Ascending aorta (tissue), 2 donors: ENCODE data around the gene CPS1. TPM values are rescaled to one million over a fixed set of nuclear protein-coding genes. Genes with fewer than 3 reads are reported as not detected.

Experiments
- DNase-seq, 2 donors: peaks; one replicate each; pipeline ENCODE4 v3.0.0-alpha.2; 2019; ENCODE audit warnings: low spot score in 2 of 2
- H3K27ac ChIP-seq, 2 donors: fragments of 200-600 bp; sonication (generic); one replicate each; pipeline ENCODE4 v1.5.1; 2016 to 2017; ENCODE audit warnings: mild to moderate bottlenecking in 1 of 2
- H3K27me3 ChIP-seq: fragments of 200-600 bp; sonication (generic); one replicate; pipeline ENCODE4 v1.5.1; 2017
- H3K36me3 ChIP-seq, 2 donors: fragments of 200-600 bp; sonication (generic); one replicate each; pipeline ENCODE4 v1.5.1; 2016
- H3K4me1 ChIP-seq, 2 donors: fragments of 200-600 bp; sonication (generic); one replicate each; pipeline ENCODE4 v1.5.1; 2016 to 2017; ENCODE audit warnings: mild to moderate bottlenecking in 1 of 2
- H3K4me3 ChIP-seq, 2 donors: fragments of 200-600 bp; sonication (generic); one replicate each; pipeline ENCODE4 v1.5.1; 2016 to 2017; ENCODE audit warnings: mild to moderate bottlenecking in 1 of 2
- H3K9me3 ChIP-seq, 2 donors: fragments of 200-600 bp; sonication (generic); one replicate each; pipeline ENCODE4 v1.5.1; 2016
- CTCF ChIP-seq, 3 experiments: fragments of 200-600 bp in 2 of 3; fragments of 450-650 bp in 1 of 3; sonication (generic) in 2 of 3; IDR thresholded peaks; one replicate each; pipeline ENCODE4 v1.5.1; 2016 to 2019; ENCODE audit warnings: antibody characterized with exemption in 3 of 3, mild to moderate bottlenecking in 1 of 3, moderate library complexity in 1 of 3
- intact Hi-C: fragments of 100-400 bp; cut with DNase I; formaldehyde crosslinking; loops from one replicate; pipeline ENCODE4 v1.15.1; 2023
- total RNA-seq: library from RNA; depleted of rRNA; stranded (reverse); fragments of >200 nt; gene quantifications from one replicate; pipeline ENCODE4 v1.1.0, GENCODE V29; 2016

The CPS1 gene
- total RNA-seq = 9.4 TPM

- no peak for DNase-seq
- Histone ChIP-seq H3K9me3 (no peaks in the 10 kb centered on the region), H3K4me3 (no peak within 1 kb of the TSS), H3K27ac (no peak within 1 kb of the TSS), H3K36me3 (no peaks in the 10 kb centered on the region), H3K27me3 (no peaks in the 10 kb centered on the region), H3K4me1 (no peaks in the 10 kb centered on the region)
- intact Hi-C loops = no loop called here
- TF ChIP-seq CTCF (IDR thresholded peaks at IDR 0.05) = no peak
Observed at GRCh38 chr2:210556329-210556980, at the start of gene CPS1. CPS1 (plus strand) TSS chr2:210556599; CDS start chr2:210556734, 135 bp downstream.

DNA sequence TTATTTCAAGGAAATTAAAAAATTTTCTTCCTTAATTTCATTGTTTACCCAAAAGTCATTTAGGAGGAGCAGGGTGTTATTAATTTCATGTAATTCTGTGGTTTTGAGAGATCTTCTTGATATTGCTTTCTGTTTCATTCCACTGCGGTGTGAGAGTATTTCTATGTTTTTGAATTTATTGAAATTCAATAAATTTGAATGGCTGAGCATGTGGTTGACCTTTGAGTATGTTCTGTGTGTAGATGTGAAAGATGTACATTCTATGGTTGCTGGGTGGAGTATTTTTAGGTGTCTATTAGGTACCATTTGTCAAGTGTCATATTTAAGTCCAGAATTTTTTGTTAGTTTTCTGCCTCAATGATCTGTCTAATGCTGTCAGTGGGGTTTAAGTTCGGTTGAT, 40.5 kb upstream of the CPS1 start:
- Histone ChIP-seq H3K4me3 (no peak overlapping the region), H3K36me3 (no peaks in the 10 kb centered on the region), H3K9me3 (peaks cover 0 to 22% of the 10 kb centered on the region in 2 donors), H3K27ac (no peak overlapping the region), H3K27me3 (no peaks in the 10 kb centered on the region), H3K4me1 (no peaks in the 10 kb centered on the region)
- no peak for DNase-seq
- no peak for TF ChIP-seq CTCF (IDR thresholded peaks at IDR 0.05)
- intact Hi-C loops = no loop called here

GRCh38 chr2:210517264-210517663, 39.1 kb upstream of the CPS1 start:
- no peak for DNase-seq
- no peak overlapping the region for H3K27ac ChIP-seq
- H3K36me3 ChIP-seq = no peaks in the 10 kb centered on the region
- no peak overlapping the region for H3K4me3 ChIP-seq
- no peaks in the 10 kb centered on the region for H3K4me1 ChIP-seq
- H3K9me3 ChIP-seq = peaks cover 0 to 15% of the 10 kb centered on the region in 2 donors
- intact Hi-C loops = no loop called here
- no peak for TF ChIP-seq CTCF (IDR thresholded peaks at IDR 0.05)
- H3K27me3 ChIP-seq = no peaks in the 10 kb centered on the region

DNA sequence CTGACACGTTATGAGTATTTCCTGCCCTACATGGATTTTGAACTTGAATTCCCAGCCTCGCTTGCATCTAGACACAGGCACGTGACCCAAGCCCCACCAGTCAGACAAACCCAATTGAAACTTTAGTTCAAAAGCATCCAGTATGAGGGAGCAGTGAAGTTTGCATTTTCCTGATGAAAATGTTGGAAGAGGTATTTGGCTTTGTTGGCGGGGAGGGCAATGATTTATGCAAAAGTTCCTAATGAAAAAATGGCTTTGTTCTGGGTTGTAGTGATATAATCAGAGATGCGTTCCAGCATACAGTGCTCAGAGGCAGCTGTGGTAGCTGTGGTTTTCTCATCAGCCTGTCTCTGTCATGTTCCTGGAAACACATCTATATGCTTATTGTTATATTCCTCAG, 36.8 kb upstream of the CPS1 start:
- Histone ChIP-seq H3K4me3 (no peak overlapping the region), H3K27me3 (no peaks in the 10 kb centered on the region), H3K4me1 (no peaks in the 10 kb centered on the region), H3K9me3 (no peaks in the 10 kb centered on the region), H3K27ac (no peak overlapping the region), H3K36me3 (no peaks in the 10 kb centered on the region)
- intact Hi-C loops = no loop called here
- DNase-seq = no peak
- no peak for TF ChIP-seq CTCF (IDR thresholded peaks at IDR 0.05)

GRCh38 chr2:210522399-210522798, 34.0 kb upstream of the CPS1 start:
- Histone ChIP-seq H3K36me3 (no peaks in the 10 kb centered on the region), H3K4me1 (no peaks in the 10 kb centered on the region), H3K9me3 (no peaks in the 10 kb centered on the region), H3K27ac (no peak overlapping the region), H3K4me3 (no peak overlapping the region), H3K27me3 (no peaks in the 10 kb centered on the region)
- TF ChIP-seq CTCF (IDR thresholded peaks at IDR 0.05) = no peak
- no peak for DNase-seq
- intact Hi-C loops = no loop called here
